Pancreas (tissue), 10 donors: ENCODE data around the gene HEPACAM2. TPM values are rescaled to one million over a fixed set of nuclear protein-coding genes. Genes with fewer than 3 reads are reported as not detected.
A peak's percentile ranks its signal among the peaks of the same experiment; 100 is the strongest.

Source experiments
- ATAC-seq, 4 donors: fragments of 200-7000 bp; cut with Tn5 transposase; one replicate each; pipeline versions ENCODE4 v1.8.0 to v1.9.1; 2020; ENCODE audit warnings: mild to moderate bottlenecking in 4 of 4, moderate library complexity in 4 of 4
- DNase-seq, 6 donors: peaks; one replicate each; pipeline ENCODE4 v3.0.0-alpha.2; 2020
- FAIRE-seq: peaks from 2 replicates; lab custom pipeline; 2012; peaks lifted over from hg19 to GRCh38; lab: Jason Lieb, UNC
- H3K27ac ChIP-seq, 4 donors: fragments of 200-600 bp; sonication (generic); 1 replicate in 3 of 4; 2 replicates in 1 of 4; pipeline versions ENCODE4 v1.5.0 to v1.8.0; 2020
- H3K27me3 ChIP-seq, 4 donors: fragments of 200-600 bp; one replicate each; pipeline ENCODE4 v1.8.0; 2021
- H3K36me3 ChIP-seq, 3 donors: fragments of 200-600 bp; sonication (generic) in 1 of 3; one replicate each; pipeline versions ENCODE4 v1.5.0 to v1.8.0; 2020 to 2021
- H3K4me1 ChIP-seq, 3 donors: fragments of 200-600 bp; one replicate each; pipeline ENCODE4 v1.8.0; 2021
- H3K4me3 ChIP-seq, 4 donors: fragments of 200-600 bp; sonication (generic) in 2 of 4; one replicate each; pipeline versions ENCODE4 v1.5.0 to v1.8.0; 2020 to 2021
- H3K9me3 ChIP-seq, 4 donors: fragments of 200-600 bp; one replicate each; pipeline ENCODE4 v1.8.0; 2021
- WGBS, 2 donors: extraction: QIAGEN DNeasy Blood & Tissue Kit; methylation state at CpG; one replicate each; pipeline ENCODE4 v1.1.7; 2013; 5-methylcytosine and 5-hydroxymethylcytosine counted together
- intact Hi-C, 3 donors: fragments of 100-400 bp; cut with DNase I; formaldehyde crosslinking; loops; one replicate each; pipeline versions ENCODE4 v1.11.1 to v1.14.2; 2022
- polyA plus RNA-seq, 2 donors: library from polyadenylated mRNA; stranded (reverse); fragments of 200-250 nt; gene quantifications; one replicate each; pipeline ENCODE4 v1.2.3, GENCODE V29; 2013
- total RNA-seq, 6 donors: library from RNA; stranded (reverse); fragmentation: NEBNext Ultra II Directional in 4 of 6; extraction: Animal tissue kit (Norgen Biotek cat#: 25700) in 4 of 6; gene quantifications; one replicate each; pipeline versions ENCODE4 v1.2.1 to v1.2.4, GENCODE V29; 2021 to 2023
- TF ChIP-seq, protein P1 (sequence below), 4 donors: fragments of 200-600 bp; sonication (generic) in 3 of 4; IDR thresholded peaks; one replicate each; pipeline versions ENCODE4 v1.5.0 to v1.8.0; 2021; ENCODE audit warnings: antibody characterized with exemption in 4 of 4
- donor health status: healthy with polysubstance abuse.
- donor health status: DM: no; HTN: no; CAD: no; lungs with moderate emphysema.
- donor health status: DM: no; HTN: no; CAD: no.
- donor health status: control.
- donor health status: control.
- donor health status: Bipolar disorder and iron deficiency.
- donor health status: DM: yes; HTN: yes; CAD: no.
- donor health status: DM: no; HTN: no; CAD: no.
- donor health status: DM: no; HTN: no; CAD: no.
- donor health status: DM: yes; HTN: yes; CAD: no.

The HEPACAM2 gene
- total and polyA plus RNA-seq, 8 donors = 0.65 to 28.0 (median 4.1) TPM

DNA sequence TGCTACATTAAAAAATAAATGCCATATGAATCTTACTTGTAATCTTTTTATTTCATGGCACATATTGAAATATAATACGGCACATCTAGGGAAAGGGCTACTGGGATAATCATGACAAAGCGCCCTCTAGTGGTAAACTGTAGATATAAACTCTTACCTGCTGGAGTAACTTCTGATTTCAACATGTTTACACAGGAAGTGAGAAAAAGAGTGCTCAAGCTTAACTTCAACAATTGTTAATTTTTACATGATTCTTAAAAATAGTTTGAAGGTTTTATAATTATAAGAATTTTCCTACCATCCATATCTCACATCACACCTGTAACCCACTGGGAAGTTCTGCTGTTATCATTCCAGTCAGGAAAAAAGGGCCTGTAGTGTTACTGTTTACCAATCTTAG is 2.0 kb upstream of the HEPACAM2 start:
- ATAC-seq (peak in 3 of 4 donors; percentile 29 to 46 (median 31)), FAIRE-seq (peak; percentile 91), DNase-seq (no peak)
- Histone ChIP-seq H3K4me3 (no peak overlapping the region), H3K4me1 (peaks cover 6 to 7% (median 6%) of the 10 kb centered on the region in 3 donors), H3K27me3 (no peaks in the 10 kb centered on the region), H3K36me3 (no peaks in the 10 kb centered on the region), H3K27ac (no peak overlapping the region), H3K9me3 (no peaks in the 10 kb centered on the region)
- TF ChIP-seq, protein P1, sequence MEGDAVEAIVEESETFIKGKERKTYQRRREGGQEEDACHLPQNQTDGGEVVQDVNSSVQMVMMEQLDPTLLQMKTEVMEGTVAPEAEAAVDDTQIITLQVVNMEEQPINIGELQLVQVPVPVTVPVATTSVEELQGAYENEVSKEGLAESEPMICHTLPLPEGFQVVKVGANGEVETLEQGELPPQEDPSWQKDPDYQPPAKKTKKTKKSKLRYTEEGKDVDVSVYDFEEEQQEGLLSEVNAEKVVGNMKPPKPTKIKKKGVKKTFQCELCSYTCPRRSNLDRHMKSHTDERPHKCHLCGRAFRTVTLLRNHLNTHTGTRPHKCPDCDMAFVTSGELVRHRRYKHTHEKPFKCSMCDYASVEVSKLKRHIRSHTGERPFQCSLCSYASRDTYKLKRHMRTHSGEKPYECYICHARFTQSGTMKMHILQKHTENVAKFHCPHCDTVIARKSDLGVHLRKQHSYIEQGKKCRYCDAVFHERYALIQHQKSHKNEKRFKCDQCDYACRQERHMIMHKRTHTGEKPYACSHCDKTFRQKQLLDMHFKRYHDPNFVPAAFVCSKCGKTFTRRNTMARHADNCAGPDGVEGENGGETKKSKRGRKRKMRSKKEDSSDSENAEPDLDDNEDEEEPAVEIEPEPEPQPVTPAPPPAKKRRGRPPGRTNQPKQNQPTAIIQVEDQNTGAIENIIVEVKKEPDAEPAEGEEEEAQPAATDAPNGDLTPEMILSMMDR (IDR thresholded peaks at IDR 0.05) = peak; percentile 69 to 85 (median 77)
- 0% methylated on average over 2 of the region's 2 CpGs for WGBS, 2 donors
- intact Hi-C loops = no loop called here

DNA sequence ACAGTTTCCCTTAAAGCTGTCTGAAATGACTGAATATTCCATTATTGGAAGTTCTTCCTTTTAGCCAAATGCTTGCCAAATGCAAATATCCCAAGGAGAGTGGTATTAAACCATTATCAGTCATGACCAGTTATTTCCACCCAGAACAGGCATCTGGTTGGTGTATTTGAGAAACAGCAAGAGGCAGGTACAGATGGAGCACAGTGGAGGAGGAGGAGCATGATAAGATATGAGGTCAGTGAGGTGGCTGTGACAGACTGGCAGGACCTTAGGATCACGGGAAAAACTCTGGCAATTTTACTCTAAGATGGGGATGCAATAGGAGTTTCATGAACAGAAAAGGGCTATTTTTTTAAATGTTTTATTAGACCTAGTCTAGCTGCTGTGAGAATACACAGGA is 6.4 kb downstream of the HEPACAM2 start:
- H3K36me3 ChIP-seq = no peaks in the 10 kb centered on the region
- DNase-seq = no peak
- no peaks in the 10 kb centered on the region for H3K27me3 ChIP-seq
- H3K4me1 ChIP-seq = no peaks in the 10 kb centered on the region
- no peaks in the 10 kb centered on the region for H3K9me3 ChIP-seq
- H3K27ac ChIP-seq = no peak overlapping the region
- ATAC-seq = peak in 2 of 4 donors; percentile 34 to 47
- intact Hi-C loops = no loop called here
- no peak for FAIRE-seq
- H3K4me3 ChIP-seq = no peak overlapping the region
- 36 to 47% methylated on average over 1 of the region's 1 CpG for WGBS, 2 donors
- TF ChIP-seq, protein P1 (IDR thresholded peaks at IDR 0.05) = no peak

GRCh38 chr7:93218997-93219827 is 7.1 kb downstream of the HEPACAM2 start:
- ATAC-seq = no peak
- 58 to 66% methylated on average over 10 of the region's 10 CpGs for WGBS, 2 donors
- Histone ChIP-seq H3K27me3 (no peaks in the 10 kb centered on the region), H3K4me1 (no peaks in the 10 kb centered on the region), H3K9me3 (no peaks in the 10 kb centered on the region), H3K36me3 (no peaks in the 10 kb centered on the region), H3K4me3 (no peak overlapping the region), H3K27ac (no peak overlapping the region)
- DNase-seq = no peak
- no peak for FAIRE-seq
- intact Hi-C loops = no loop called here
- TF ChIP-seq, protein P1 (IDR thresholded peaks at IDR 0.05) = no peak

DNA sequence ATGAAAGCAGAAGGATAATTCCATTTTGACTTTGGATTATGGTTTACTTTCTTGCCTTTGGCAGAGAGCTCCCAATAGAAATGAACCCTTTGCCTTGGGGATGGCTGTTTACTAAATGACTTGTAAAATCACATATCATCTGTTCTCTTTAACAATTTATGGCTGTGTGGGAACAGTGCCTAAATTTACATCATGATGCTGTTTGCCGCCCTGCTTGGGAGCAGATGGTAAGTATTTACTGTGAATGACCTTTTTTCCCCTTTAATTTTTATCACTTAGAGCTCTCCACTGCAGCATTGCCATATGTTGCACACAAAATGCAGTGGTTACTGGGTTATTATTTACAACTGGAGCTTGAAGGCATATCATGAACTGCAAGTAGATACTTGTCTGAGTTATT is 13.4 kb downstream of the HEPACAM2 start:
- FAIRE-seq (no peak), DNase-seq (no peak), ATAC-seq (peak in 1 of 4 donors; percentile 73)
- Histone ChIP-seq H3K9me3 (no peaks in the 10 kb centered on the region), H3K4me3 (no peak overlapping the region), H3K36me3 (no peaks in the 10 kb centered on the region), H3K27me3 (no peaks in the 10 kb centered on the region), H3K4me1 (no peaks in the 10 kb centered on the region), H3K27ac (no peak overlapping the region)
- TF ChIP-seq, protein P1 (IDR thresholded peaks at IDR 0.05) = no peak
- intact Hi-C loops = no loop called here
- WGBS, 2 donors = 53 to 61% methylated on average over 1 of the region's 1 CpG

GRCh38 chr7:93211228-93211818 is 14.9 kb downstream of the HEPACAM2 start:
- WGBS, 2 donors = 69% methylated on average over 5 of the region's 5 CpGs
- FAIRE-seq = no peak

More at GRCh38 chr7:93211228-93211818, 14.9 kb downstream of the HEPACAM2 start:
- no peak overlapping the region for H3K4me3 ChIP-seq
- H3K27me3 ChIP-seq = no peaks in the 10 kb centered on the region
- TF ChIP-seq, protein P1 (IDR thresholded peaks at IDR 0.05) = no peak
- H3K9me3 ChIP-seq = no peaks in the 10 kb centered on the region
- DNase-seq = no peak
- H3K27ac ChIP-seq = no peak overlapping the region
- ATAC-seq = no peak
- H3K36me3 ChIP-seq = no peaks in the 10 kb centered on the region
- H3K4me1 ChIP-seq = no peaks in the 10 kb centered on the region
- intact Hi-C loops = no loop called here
